HG03045 (cell line): Measurements from ENCODE around the gene SRPK3.
"Not testable (repeated sequence)": the region's sequence is repeated elsewhere in the genome, so short reads cannot be mapped to it uniquely, and the experiment has no call there.

ENCODE experiments used
- ATAC-seq: cut with Tn5 transposase; IDR thresholded peaks from one replicate; pipeline ENCODE4 v1.9.1; 2021; ENCODE audit warnings: mild to moderate bottlenecking, moderate library complexity; ENCODE audit not compliant: unreplicated experiment

Gene SRPK3

DNA sequence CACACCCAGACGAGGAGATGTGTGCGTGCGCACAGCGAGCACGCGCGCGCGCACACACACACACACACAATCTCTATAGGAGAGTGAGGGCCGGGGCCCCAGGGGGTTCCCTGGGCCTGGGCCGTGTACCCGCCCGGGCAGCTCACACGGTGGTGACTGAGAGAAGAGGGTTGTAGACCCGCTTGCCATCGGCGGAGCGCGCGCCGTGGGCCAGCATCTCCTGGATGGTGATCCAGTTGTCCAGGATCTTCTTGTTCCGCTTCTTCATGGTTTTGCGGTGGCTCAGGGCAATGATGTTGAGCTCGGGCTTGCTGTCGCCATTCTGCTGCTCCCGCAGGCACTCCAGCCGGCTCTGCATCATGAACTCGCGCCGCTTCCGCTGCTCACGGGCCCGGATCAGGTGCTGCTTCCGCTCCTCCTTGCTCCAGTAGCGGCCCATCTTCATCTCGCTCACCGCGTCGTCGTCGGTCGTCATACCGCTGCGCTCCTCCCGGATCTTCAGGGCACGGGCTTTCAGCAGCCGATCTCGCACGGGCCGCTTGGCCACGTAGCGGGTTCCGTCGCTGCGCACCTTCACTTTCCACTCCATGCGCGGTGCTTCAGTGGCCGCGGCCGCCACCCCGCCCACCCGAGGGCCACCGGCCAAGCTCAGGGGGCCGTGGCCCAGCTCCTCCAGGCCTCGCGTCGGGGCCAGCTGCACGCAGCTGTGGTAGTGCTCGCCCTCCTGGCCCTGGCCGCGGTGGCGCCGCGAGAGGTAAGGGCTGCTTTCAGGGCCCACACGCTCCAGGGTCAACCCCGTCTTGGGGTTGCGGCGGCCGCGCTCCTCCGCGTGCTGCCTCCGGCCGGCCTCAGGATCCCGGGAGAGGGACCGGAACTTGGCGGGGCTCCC, 22.6 kb downstream of the SRPK3 start:
- no peak for ATAC-seq

DNA sequence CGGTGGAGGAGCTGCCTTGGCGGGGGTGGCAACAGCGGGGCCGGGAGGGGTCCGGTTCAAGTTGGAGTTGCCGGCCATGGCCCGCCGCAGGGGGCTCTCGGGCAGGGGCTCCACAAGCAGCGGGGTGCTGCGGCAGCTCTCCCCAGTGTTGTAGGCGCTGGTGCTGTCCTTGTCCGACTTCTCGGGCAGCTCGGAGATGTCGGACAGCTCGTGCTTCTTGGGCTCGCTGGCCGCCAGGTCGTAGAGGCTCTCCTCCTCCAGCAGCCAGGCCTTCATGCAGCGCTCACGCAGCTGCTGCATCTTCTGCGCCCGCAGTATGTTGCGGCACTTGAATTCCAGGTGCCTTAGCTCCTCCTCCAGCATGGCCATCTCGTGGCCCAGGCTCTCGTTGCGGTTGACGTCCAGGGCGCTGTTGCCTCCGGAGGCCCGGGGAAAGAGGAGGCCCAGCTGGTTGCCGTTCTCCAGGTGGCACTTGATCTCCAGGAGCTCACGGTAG, 23.3 kb downstream of the SRPK3 start:
- ATAC-seq, result no peak

DNA sequence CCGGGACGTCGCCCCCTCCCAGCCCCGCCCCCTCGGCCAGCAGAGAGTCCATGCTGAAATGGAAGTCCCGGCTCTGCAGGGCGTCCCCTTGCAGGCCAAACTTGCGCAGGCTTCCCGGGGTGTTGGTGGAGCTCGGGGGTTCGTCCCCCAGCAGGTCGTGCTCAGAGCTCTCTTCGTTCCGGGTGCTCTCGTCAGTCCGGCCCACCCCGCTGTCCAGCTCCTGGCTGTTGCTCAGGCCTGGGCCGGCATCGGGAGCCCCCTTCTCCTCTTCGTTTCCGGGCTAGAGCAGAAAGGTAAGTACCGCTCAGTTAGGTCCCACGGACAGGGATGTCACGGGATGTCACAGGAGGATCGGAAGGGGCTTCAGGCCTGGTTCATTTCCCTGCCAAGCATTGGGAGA, 23.8 kb downstream of the SRPK3 start:
- no peak for ATAC-seq

DNA sequence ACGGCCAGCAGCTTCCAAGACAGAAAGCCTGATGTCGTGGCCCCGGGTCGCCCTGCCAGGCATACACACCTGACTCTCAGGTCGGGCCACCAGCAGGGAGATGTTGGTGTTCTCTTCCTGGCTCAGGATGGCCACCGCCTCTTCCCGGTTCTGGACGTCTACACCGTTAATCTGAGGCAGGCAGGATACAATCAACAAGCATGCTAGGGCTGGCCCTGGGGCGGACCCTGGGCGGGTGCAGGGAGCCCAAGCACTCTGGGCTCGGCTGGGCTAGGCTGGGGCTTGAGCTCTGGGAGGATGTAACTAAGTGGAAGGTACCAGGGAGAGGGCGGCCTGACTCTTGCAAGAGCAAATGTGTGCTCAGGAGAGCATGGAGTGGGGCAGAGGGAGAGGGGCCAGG, 24.6 kb downstream of the SRPK3 start:
- no peak for ATAC-seq

DNA sequence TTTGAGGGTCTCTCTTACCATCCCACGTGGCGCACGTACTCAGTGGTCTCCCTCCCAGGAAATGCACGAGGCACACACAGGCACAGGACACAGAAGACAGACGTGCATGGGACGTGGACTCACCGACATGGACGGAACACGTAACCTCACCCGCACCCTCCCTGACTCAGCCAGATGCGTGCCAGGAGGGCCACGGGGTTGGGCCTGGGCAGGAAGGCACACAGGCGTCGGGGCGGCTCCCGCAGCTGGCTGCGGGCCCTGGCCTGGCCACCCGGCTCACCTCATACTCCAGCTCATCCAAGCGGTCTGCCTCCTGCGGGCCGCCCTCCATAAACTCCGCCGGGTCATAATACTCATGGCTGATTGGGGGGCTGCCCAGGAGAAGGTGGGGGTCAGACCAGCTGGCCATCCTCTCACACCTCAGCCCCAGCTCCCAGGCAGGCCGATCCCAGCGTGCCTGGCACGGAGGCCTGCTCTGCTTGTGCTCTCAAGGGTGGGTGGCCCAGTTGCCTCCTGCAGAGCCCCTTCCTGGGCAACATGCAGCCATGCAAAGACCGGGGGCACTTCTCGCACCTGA, 26.2 kb downstream of the SRPK3 start:
- ATAC-seq, result no peak

DNA sequence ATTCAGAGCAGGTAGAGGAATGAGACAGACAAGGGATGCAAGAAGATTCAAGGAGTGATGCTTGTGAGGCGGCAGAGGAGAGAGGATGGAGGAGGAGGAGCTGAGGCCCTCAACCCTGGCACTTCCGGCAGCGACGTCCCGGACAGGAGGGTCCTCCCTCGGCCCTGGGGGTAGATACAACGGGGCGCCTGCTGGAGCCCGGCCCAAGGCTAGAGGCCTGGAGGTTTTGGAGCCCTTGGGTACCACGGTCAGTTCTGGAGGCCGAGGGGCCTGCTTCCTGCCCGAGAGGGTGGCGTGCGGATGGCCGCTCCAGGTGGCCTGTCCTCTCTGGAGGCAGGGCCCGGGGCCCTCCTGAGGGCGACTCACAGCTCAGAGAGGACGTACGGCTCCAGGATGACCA, 27.1 kb downstream of the SRPK3 start:
- no peak for ATAC-seq

DNA sequence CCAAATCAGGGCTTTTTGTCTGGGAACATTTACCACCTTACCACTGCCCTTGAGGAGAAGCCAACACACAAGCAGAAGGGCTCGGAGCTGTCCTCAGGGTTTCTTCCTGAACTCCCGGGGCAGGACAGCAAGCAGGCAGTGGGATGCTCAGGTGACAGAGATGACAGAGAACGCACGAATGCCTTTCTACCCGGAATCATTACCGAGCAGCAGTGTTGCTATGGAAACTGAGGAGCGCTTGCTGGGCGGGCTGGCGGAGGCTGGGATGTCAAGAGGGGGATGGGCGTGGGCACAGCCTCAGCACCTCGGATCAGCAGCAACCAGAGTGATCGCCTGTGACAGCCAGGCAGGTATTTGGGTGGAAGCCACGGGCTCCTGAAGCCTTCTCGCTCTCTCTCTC, 31.4 kb downstream of the SRPK3 start:
- no peak for ATAC-seq

DNA sequence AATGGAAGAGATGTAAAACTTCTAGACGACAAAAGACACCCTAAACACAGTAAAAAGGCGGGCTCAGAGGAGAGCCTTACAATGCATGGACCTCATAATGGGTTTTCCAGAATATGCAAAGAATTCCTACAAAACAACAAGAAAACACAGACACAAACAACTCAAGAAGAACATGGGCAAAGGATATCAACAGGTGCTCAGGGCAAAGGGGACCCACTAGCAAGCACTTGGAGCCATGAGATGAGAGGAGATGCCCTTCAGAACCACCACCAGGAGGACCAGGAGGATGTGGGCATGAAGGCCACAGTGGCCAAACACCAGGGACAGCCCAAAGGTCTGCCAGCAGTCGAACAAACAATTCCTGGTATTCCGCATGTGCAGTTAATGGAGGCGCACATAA, 32.3 kb downstream of the SRPK3 start:
- ATAC-seq, result no peak

DNA sequence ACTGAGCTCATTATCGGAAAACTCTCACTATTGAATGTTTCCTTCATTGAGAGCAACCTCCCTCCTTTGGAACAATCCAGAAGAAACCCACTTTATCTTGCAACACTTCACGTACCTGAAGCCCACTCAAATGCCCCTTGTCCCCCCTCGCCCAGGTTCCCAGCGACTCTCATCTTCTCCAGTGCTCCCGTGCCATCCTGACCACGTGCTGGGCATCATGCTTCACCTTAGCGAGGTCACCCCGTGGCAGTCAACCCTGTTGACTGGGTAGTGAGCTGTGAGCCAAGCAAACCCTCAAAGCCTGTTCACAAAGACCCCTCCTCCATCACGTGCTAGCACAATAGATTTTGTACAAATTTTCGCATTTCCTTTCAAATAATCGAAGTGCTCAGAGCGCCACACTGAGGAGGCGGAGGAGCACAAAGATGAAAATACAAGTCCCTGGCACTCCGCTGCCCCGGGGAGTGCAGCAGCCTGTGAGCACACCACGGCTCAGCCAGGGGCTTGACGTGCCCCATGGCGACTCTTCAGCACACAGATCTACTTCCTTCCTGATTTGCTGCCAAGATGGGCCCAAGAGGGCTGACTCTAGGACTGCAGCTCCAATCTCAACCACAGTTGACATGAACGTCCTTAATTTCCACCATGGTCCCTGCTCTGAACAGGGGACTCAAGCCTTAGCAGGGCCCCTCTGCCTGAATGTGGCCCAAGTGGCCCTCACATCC, 33.9 kb downstream of the SRPK3 start:
- ATAC-seq, result no peak

DNA sequence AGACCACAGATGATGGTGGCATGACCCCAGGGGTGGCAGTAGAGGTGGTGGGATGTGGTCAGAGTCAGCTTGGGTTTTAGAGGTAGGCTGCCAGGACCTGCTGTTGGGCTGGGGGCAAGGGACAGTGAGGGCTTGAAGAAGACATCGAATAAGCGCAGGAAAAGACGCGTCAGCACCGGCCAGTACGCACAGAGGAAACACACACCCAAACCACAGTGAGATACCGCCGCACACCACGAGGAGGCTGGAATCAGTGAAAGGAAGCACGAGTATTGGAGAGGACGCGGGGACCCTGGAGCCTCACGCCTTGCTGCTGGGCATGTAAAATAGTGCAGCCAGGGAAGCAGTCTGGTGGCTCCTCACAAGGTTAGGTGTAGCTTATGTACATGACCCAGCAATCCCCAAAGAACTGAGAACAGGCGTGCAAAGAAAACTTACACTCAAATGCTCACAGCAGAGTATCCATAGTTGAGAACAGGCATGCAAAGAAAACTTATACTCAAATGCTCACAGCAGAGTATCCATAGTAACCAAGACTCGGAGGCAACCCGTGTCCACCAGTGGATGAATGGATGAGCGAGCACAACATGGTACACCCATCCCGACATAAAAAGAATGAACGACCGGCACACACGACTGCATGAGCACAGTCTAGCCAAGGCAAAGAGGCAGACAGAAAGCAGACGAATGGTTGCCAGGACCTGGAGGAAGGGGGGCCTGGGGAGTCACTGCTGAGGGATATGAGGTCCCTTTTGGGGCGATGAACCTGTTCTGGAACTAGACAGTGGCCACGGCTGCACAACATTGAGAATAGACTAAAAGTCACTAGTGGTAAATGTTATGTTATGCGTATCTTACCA, 36.2 kb downstream of the SRPK3 start:
- no peak for ATAC-seq

DNA sequence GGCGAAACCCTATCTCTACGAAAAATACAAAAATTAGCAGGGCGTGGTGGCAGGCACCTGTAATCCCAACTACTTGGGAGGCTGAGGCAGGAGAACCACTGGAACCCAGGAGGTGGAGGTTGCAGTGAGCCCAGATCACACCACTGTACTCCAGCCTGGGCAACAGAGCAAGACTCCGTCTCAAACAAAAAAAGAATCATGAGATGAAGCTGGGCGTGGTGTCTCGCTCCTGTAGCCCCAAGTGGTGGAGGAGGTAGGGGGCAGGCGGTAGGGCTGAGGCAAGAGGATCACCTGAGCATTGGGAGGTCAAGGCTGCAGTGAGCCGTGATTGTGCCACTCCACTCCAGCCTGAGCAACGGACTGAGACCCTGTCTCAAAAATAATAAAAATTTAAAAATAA, 37.2 kb downstream of the SRPK3 start:
- ATAC-seq, result not testable (repeated sequence)

DNA sequence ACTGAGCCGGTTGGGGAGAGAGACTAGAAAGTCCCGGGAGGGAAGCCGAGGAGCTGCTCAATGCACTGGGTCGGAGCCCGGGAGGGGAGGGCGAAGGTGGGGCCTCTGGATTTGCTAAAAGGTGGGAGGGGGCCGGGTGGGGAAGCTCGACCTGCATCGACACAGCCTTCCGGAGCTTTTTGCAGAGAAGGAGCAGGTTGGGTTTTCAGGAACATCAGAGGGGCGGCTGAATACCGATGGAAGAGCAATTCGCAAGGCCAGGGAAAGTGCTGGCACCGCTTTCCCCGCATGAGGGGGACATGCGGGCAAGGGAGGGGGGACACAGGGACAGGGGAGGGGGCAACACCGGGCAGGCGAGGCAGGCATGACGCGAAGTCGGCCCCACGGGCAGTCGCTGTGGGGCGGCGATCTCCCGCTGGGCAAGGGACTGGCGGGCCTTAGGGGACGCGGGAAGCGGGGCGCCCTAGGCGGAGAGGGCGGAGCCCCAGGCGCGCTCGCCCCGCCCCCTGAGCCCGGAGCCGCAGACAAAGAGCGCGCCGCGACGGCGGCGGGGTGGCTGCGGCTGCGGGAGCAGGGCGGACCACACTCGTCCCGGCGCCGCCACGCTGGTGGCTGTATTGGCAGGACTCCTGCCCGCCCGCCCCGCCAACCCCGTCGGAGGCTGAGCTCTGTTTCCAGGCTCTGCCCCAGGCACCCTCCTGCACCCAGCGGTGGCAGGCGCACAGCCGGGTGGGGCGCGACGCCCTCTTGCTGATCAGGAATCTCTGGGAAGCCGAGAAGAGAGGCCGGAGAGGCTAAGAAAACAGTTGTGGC, 37.9 kb downstream of the SRPK3 start:
- ATAC-seq, result no peak

DNA sequence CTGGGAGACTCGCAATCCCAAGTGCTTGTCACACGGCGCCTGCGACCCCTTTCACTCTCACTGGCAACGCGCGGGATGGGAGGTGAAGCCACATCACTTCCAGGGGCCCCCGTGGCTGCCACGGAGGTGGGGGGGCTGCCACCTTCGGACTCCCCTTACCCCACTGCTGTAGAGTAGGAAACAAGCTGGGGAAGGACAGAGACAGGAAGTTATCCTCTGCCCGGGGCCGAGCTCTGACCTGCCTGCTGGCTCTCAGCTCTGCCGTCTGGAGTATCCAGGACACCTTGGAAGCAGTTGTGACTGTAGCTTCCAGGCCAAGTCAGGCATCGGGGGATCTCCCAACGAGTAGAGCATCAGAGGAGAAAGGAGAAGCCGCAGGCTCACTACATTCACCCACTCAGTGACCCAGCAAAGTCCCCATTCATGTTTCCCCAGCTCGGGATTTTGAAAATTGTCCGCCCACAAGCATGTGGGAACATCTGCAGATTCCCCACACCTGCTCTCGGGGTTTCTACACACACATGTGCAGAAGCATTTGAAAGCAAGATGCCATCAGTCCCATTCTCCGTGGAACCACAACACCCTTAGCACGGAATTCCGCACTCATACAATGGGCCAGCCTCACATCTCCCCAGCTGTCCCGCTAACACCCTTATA, 38.7 kb downstream of the SRPK3 start:
- no peak for ATAC-seq

DNA sequence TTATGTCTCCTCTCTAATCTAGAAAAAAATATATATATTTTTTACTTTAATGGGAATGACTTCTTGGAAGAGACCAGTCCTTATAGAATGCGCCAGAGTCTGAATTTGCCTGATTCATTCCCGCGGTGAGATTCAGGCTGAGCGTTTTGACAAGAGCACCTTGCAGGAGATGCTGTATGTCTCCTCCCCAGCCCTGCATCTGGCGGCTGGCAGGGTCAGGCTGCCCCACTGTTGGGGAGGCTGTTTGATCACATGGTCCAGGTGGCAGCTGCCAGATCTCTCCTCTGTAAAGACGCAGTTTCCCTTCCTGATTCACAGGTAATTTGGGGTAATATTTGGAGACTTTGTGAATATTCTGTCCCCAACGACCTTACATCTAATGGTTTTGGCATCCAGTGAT, 39.8 kb downstream of the SRPK3 start:
- ATAC-seq, result no peak

DNA sequence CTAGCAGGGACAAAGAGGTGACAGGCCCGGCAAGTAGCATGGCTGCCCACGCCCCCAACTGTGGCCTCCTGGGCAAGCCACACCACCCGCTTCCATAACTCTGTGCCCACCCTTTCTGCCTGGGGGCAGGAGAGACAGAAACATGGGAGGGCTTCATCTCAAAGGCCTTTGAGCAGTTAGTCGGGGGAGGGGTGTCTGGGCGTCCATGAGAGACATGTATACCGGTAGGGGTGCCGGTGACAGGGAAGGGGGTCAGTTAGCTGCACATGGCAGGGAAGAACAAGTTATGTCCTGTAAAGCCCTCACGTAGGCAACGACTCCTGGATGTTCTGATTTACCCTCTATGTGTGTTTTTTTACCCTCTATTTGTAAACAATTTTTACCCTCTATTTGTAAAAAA, 40.2 kb downstream of the SRPK3 start:
- ATAC-seq, result no peak

DNA sequence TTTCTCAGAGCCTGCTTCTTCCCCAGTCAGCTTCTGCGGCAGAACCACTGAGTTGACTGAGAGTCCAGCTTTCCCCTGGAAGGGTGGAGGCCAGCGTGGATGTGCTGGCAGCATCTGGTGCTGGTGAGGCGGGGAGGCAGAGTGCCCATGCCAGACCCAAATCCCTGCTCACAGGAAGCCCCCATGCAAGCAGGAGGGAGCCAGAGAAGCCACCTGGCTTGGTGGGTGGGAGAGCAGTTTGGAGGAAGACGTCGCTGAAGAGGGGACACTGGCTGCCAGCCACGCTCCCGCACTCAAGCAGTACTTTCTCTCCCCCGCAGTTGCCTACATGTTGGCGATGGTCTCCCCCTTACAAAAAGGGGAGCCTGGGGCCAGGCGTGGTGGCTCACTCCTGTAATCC, 43.5 kb downstream of the SRPK3 start:
- no peak for ATAC-seq

DNA sequence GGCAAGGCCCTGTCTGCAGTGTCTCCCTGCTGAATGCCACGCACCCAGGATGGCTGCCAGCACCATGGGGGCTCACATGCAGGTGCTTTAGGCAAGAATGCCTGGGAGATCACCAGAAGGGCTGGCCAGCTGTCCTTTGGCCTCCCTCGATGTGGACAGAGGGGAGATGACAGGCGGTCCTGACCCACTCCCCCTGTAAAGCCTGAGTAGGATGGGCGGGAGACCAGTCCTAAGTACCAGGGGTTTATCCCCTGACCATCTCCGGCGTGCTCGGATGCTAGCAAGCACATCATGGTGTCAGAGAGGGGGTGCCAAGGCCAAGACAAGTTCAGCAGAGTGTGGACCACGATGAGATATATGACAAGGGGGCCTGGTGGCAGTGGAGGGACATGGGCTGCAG, 44.2 kb downstream of the SRPK3 start:
- ATAC-seq, result no peak

DNA sequence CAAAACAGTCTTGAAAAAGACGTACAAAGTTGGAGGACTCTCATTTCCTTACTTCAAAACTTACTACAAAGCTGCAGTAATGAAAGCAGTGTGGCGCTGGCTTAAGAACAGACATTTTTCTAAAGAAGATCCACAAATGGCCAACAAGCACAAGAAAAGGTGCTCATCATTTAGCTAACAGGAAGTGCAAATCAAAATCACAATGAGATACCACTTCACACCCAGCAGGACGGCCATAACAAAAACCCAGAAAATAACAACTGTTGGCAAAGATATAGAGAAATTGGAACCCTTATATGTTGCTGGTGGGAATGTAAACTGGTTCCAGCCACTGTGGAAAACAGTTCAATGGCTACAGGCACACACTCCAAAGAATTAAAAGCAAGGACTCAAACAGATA, 46.2 kb downstream of the SRPK3 start:
- ATAC-seq, result no peak

DNA sequence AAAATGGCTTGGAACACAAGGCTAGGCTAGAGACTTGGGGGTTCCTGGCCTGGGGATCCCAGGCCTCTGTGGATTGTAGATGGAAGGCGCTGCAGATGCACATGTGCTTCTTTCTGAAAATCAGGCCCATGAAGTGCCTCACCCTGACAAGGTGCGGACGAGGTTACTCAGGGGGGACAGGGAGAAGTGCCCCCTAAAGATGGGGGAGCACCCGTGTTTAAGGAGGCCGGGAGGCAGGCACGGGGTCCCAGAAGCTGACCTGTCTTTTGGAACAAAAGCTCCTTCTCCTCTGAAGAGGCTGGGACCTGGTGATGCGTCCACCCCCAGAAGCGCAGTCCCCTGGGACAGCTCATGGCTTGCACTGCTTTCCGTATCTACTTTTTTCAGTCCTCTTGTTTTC, 47.1 kb downstream of the SRPK3 start:
- no peak for ATAC-seq

DNA sequence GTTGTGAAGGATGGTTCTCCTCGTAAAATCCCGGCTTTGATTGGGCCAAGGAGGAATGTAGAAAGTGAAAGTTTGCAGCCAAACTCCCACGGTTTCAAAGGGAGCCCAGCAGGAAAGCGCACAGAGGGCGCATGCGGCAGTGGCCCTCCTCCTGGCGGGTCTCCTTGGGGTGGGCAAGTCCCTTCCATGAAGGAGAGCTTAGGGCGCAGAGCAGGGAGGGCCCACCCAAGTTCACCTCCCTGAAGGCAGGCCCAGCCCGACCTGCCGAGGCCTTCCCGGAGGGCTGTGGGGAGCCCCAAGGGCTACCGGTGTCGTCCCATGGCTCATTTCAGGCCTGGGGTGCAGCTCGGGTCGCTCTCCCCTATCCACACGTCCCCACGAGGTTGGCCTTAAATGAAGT, 47.5 kb downstream of the SRPK3 start:
- no peak for ATAC-seq
